NCI-H774 (cell line): Measurements from ENCODE around the gene IFNA16.
"Not testable (repeated sequence)": the region's sequence is repeated elsewhere in the genome, so short reads cannot be mapped to it uniquely, and the experiment has no call there.

ENCODE experiments used
- DNase-seq: peaks from one replicate; lab custom pipeline; 2025; lab: John Stamatoyannopoulos, UW

Gene IFNA16

DNA sequence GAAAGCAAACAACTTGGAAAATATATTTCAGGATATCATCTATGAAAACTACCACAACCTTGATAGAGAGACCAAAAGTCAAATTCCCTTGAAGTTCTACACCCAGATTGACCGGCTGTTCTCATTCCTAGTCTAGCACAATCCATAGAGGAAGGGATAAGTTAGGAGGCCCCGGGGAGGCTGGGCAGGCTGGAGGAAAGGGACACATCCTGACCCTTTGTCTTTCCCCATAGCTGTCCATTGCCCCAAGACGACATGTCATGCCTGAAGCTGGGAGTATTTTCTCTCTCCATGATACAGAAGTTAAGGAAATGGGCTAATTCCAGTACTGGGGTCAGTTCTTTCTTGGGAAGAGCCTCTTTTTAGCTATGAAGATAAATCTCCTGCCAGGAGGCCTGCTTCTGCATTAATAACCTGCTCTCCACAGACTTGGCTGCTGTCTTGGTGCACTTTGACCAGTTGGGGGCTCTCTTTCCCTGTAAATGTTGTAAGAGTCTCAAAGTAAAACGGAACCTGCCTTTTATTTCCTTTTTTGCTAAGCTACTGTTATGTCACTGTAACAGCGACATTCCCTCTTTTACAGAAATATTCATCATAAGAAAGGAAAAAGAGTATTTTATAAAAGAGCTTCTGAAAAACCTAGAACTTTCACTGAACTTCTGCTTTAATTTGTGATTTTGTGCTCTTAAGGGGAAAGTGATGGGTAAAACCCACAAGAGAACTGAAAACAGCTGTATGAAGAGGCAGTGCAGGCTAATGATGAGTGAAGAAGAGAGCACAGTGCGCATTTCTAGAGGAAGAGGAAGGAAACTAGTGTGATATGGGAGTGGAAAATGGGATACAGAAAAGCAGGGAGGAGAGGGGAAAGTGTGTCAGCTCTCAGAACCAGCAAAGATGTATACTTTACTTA lies 22.0 kb downstream of the IFNA16 start:
- DNase-seq: peak; percentile 25

DNA sequence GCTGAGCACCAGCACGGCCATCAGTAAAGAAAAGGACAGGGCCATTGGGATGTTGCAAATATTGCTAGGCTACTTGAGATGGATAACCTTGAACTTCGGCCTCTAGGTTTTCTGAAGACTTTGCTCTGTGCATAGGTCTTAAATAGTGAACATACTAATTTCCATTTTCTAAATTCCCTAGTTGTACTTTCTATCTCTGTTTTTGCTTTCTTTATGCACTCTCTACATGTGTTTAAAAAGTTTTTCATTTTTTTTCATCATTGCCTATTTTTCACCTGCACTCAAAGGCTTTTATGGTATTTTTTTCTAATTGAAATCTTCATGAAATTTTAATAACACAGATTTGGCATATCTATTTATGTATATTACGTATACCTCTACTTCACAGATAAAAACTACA lies 29.6 kb downstream of the IFNA16 start, which contains the start of gene IFNA4:
Gene IFNA4, minus strand, starts transcription at position 101 of the 400 bp plus-strand sequence. Its CDS starts 56 bp downstream, at position 45.
- not testable (repeated sequence) for DNase-seq

DNA sequence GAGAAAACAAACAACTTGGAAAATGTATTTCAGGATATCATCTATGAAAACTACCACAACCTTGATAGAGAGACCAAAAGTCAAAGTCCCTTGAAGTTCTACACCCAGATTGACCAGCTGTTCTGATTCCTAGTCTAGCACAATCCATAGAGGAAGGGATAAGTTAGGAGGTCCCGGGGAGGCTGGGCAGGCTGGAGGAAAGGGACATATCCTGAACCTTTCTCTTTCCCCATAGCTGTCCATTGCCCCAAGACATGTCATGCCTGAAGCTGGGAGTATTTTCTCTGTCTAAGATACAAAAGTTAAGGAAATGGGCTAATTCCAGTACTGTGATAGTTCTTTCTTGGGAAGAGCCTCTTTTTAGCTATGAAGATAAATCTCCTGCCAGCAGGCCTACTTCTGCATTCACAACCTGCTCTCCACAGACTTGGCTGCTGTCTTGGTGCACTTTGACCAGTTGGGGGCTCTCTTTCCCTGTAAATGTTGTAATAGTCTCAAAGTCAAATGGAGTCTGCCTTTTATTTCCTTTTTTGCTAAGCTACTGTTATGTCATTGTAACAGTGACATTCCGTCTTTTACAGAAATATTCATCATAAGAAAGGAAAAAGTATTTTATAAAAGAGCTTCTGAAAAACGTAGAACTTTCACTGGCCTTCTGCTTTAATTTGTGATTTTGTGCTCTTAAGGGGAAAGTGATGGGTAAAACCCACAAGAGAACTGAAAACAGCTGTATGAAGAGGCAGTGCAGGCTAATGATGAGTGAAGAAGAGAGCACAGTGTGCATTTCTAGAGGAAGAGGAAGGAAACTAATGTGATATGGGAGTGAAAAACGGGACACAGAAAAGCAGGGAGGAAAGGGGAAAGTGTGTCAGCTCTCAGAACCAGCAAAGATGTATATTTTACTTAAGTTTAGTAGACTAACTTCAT lies 34.0 kb downstream of the IFNA16 start:
- peak; percentile 6 for DNase-seq

DNA sequence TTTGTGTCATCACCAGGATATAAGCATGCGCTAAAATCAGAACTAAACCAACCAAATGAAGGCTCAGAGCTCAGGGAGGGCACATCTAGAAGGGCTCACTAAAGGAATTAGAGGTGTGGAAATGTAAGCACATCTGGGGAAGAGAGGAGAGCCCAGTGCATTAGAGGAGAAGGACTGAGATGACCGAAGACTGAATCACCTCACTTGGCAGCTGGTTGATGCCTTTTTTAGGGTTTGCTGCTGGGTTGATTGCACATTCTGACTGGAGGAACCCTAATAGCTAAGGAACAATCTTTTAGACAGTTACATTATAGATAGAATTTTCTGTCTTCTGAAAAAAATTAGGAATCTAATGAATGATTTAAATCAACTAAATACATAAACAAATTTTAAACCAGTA lies 42.4 kb downstream of the IFNA16 start:
- no peak for DNase-seq

DNA sequence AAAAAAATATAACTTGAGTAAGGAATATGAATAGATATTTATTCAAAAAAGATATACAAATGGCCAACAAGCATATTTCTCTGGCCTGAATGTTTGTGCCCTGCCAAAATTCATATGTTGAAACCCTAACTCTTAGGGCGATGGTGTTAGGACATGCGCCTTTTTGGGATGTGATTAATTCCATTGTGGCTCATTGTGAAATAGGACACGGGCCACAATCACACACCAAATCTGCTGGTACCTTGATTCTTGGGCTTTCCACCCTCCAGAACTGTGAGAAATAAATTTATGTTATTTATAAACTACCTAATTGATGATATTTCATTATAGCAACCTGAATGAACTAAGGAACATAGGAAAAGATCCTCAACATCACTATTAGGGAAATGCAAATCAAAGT lies 45.0 kb downstream of the IFNA16 start:
- DNase-seq: no peak

DNA sequence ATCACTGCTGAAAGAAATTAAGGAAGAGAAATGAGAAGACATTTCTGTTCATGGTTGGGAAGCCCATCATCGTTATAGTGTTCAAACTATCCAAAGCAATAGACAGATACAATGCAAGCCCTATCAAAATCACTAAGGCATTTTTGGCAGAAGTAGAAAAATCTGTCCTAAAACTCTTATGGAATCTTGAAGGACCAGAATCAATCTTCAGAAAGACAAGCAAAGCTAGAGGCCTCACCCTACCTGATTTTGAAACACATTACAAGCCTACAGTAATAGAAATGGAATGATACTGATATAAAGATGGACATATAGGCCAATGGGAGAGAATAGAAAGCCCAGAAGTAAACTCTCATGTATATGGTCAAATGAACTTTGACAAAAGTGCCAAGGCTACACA lies 45.8 kb downstream of the IFNA16 start:
- no peak for DNase-seq

DNA sequence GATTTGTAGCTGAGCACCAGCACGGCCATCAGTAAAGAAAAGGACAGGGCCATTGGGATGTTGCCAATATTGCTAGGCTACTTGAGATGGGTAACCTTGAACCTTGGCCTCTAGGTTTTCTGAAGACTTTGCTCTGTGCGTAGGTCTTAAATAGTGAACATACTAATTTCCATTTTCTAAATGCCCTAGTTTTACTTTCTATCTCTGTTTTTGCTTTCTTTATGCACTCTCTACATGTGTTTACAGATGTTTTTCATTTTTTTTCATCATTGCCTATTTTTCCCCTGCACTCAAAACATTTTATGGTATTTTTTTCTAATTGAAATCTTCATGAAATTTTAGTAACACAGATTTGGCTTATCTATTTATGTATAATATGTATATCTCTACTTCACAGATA lies 50.6 kb downstream of the IFNA16 start, which contains the start of gene IFNA21:
Gene IFNA21, minus strand, starts transcription at position 101 of the 400 bp plus-strand sequence. Its CDS starts 48 bp downstream, at position 53.
- DNase-seq: not testable (repeated sequence)
